Activated T-cell treated with anti-CD3 and anti-CD28 coated beads, Interleukin-2, amount 50 U/mL, for 24 hours (primary cell): Measurements from ENCODE around the gene UPK1A.

Source experiments
- DNase-seq: peaks from one replicate; pipeline ENCODE4 v3.0.0-alpha.2; 2020
- H3K27ac Mint-ChIP-seq: 2 replicates; pipeline ENCODE4 v1.8.0; 2020; ENCODE audit warnings: mild to moderate bottlenecking, mixed read lengths
- H3K27me3 Mint-ChIP-seq: 2 replicates; pipeline ENCODE4 v1.8.0; 2020; ENCODE audit warnings: mixed read lengths
- H3K36me3 Mint-ChIP-seq: 2 replicates; pipeline ENCODE4 v1.8.0; 2020; ENCODE audit warnings: low read depth, mixed read lengths
- H3K4me1 Mint-ChIP-seq: 2 replicates; pipeline ENCODE4 v1.8.0; 2020; ENCODE audit warnings: low read depth, mixed read lengths
- H3K4me3 Mint-ChIP-seq: 2 replicates; pipeline ENCODE4 v1.8.0; 2020; ENCODE audit warnings: mild to moderate bottlenecking, moderate library complexity, mixed read lengths
- H3K9me3 Mint-ChIP-seq: 2 replicates; pipeline ENCODE4 v1.8.0; 2020; ENCODE audit warnings: mixed read lengths

Gene UPK1A

GRCh38 chr19:35666251-35666913, at the start of gene UPK1A:
TSS of gene UPK1A (plus strand) at chr19:35666517. CDS start at chr19:35666813, 296 bp downstream.
- Mint-ChIP-seq H3K9me3 (no peaks in the 10 kb centered on the region), H3K4me3 (no peak within 1 kb of the TSS), H3K27ac (no peak within 1 kb of the TSS), H3K36me3 (peaks cover 42% of the 10 kb centered on the region), H3K4me1 (peaks cover 8% of the 10 kb centered on the region), H3K27me3 (peaks cover 14% of the 10 kb centered on the region)
- no peak for DNase-seq

- H3K9me3 Mint-ChIP-seq = no peaks in the 10 kb centered on the region
- H3K4me1 Mint-ChIP-seq = peaks cover 2% of the 10 kb centered on the region
- no peak overlapping the region for H3K27ac Mint-ChIP-seq
- no peak for DNase-seq
- H3K27me3 Mint-ChIP-seq = no peaks in the 10 kb centered on the region
- H3K4me3 Mint-ChIP-seq = no peak overlapping the region
- H3K36me3 Mint-ChIP-seq = peaks cover 86% of the 10 kb centered on the region
These were observed 47.5 kb upstream of the UPK1A start for GRCh38 chr19:35618857-35619256.

GRCh38 chr19:35619290-35619923, 46.9 kb upstream of the UPK1A start:
- H3K4me3 Mint-ChIP-seq = no peak overlapping the region
- H3K4me1 Mint-ChIP-seq = no peaks in the 10 kb centered on the region
- no peaks in the 10 kb centered on the region for H3K9me3 Mint-ChIP-seq
- peaks cover 85% of the 10 kb centered on the region for H3K36me3 Mint-ChIP-seq
- no peak overlapping the region for H3K27ac Mint-ChIP-seq
- H3K27me3 Mint-ChIP-seq = no peaks in the 10 kb centered on the region
- no peak for DNase-seq

- Mint-ChIP-seq H3K27me3 (no peaks in the 10 kb centered on the region), H3K9me3 (no peaks in the 10 kb centered on the region), H3K4me3 (no peak overlapping the region), H3K27ac (no peak overlapping the region), H3K36me3 (peaks cover 79% of the 10 kb centered on the region), H3K4me1 (no peaks in the 10 kb centered on the region)
- no peak for DNase-seq
These were observed 46.3 kb upstream of the UPK1A start for GRCh38 chr19:35620001-35620400.

GRCh38 chr19:35621708-35622107, 44.6 kb upstream of the UPK1A start:
- peak overlapping the region; percentile 23 for H3K27ac Mint-ChIP-seq
- H3K4me3 Mint-ChIP-seq = no peak overlapping the region
- no peaks in the 10 kb centered on the region for H3K4me1 Mint-ChIP-seq
- H3K27me3 Mint-ChIP-seq = no peaks in the 10 kb centered on the region
- DNase-seq = no peak
- no peaks in the 10 kb centered on the region for H3K9me3 Mint-ChIP-seq
- H3K36me3 Mint-ChIP-seq = peaks cover 67% of the 10 kb centered on the region

GRCh38 chr19:35622750-35623149, 43.6 kb upstream of the UPK1A start:
- Mint-ChIP-seq H3K27me3 (no peaks in the 10 kb centered on the region), H3K4me3 (no peak overlapping the region), H3K9me3 (no peaks in the 10 kb centered on the region), H3K4me1 (no peaks in the 10 kb centered on the region), H3K36me3 (peaks cover 56% of the 10 kb centered on the region), H3K27ac (peak overlapping the region; percentile 50)
- DNase-seq = no peak

- no peak for DNase-seq
- H3K4me1 Mint-ChIP-seq = peaks cover 4% of the 10 kb centered on the region
- H3K4me3 Mint-ChIP-seq = no peak overlapping the region
- H3K27ac Mint-ChIP-seq = no peak overlapping the region
- no peaks in the 10 kb centered on the region for H3K9me3 Mint-ChIP-seq
- H3K27me3 Mint-ChIP-seq = no peaks in the 10 kb centered on the region
- H3K36me3 Mint-ChIP-seq = peaks cover 55% of the 10 kb centered on the region
These were observed 42.8 kb upstream of the UPK1A start for GRCh38 chr19:35623327-35624010.

- peaks cover 15% of the 10 kb centered on the region for H3K4me1 Mint-ChIP-seq
- no peaks in the 10 kb centered on the region for H3K27me3 Mint-ChIP-seq
- H3K9me3 Mint-ChIP-seq = no peaks in the 10 kb centered on the region
- peak overlapping the region; percentile 99 for H3K27ac Mint-ChIP-seq
- no peak for DNase-seq
- H3K4me3 Mint-ChIP-seq = peak overlapping the region; percentile 94
- H3K36me3 Mint-ChIP-seq = peaks cover 56% of the 10 kb centered on the region
These were observed 38.1 kb upstream of the UPK1A start for GRCh38 chr19:35628264-35628564.

GRCh38 chr19:35628565-35629331, 37.6 kb upstream of the UPK1A start, which contains the start of gene RBM42:
TSS of gene RBM42 (plus strand) at chr19:35629036. CDS start at chr19:35629154, 118 bp downstream.
- Mint-ChIP-seq H3K27ac (peak within 1 kb of the TSS; percentile 99), H3K4me3 (peak within 1 kb of the TSS; percentile 94), H3K4me1 (peaks cover 15% of the 10 kb centered on the region), H3K9me3 (no peaks in the 10 kb centered on the region), H3K36me3 (peaks cover 55% of the 10 kb centered on the region), H3K27me3 (no peaks in the 10 kb centered on the region)
- DNase-seq = peak; percentile 99

- H3K4me3 Mint-ChIP-seq = peak overlapping the region; percentile 94
- H3K4me1 Mint-ChIP-seq = peaks cover 15% of the 10 kb centered on the region
- H3K36me3 Mint-ChIP-seq = peaks cover 60% of the 10 kb centered on the region
- H3K27ac Mint-ChIP-seq = peak overlapping the region; percentile 99
- no peak for DNase-seq
- no peaks in the 10 kb centered on the region for H3K27me3 Mint-ChIP-seq
- H3K9me3 Mint-ChIP-seq = no peaks in the 10 kb centered on the region
These were observed 37.0 kb upstream of the UPK1A start for GRCh38 chr19:35629332-35629633.

GRCh38 chr19:35633727-35634440, 32.4 kb upstream of the UPK1A start:
- H3K27me3 Mint-ChIP-seq = no peaks in the 10 kb centered on the region
- no peak overlapping the region for H3K4me3 Mint-ChIP-seq
- peaks cover 93% of the 10 kb centered on the region for H3K36me3 Mint-ChIP-seq
- H3K9me3 Mint-ChIP-seq = no peaks in the 10 kb centered on the region
- H3K4me1 Mint-ChIP-seq = peaks cover 7% of the 10 kb centered on the region
- H3K27ac Mint-ChIP-seq = no peak overlapping the region
- no peak for DNase-seq

- peaks cover 69% of the 10 kb centered on the region for H3K36me3 Mint-ChIP-seq
- H3K9me3 Mint-ChIP-seq = no peaks in the 10 kb centered on the region
- no peak overlapping the region for H3K27ac Mint-ChIP-seq
- H3K27me3 Mint-ChIP-seq = no peaks in the 10 kb centered on the region
- H3K4me3 Mint-ChIP-seq = no peak overlapping the region
- peaks cover 8% of the 10 kb centered on the region for H3K4me1 Mint-ChIP-seq
- DNase-seq = no peak
These were observed 29.7 kb upstream of the UPK1A start for GRCh38 chr19:35636651-35637050.

- peaks cover 12% of the 10 kb centered on the region for H3K4me1 Mint-ChIP-seq
- no peaks in the 10 kb centered on the region for H3K9me3 Mint-ChIP-seq
- H3K36me3 Mint-ChIP-seq = peaks cover 64% of the 10 kb centered on the region
- no peak overlapping the region for H3K4me3 Mint-ChIP-seq
- H3K27ac Mint-ChIP-seq = no peak overlapping the region
- H3K27me3 Mint-ChIP-seq = no peaks in the 10 kb centered on the region
- no peak for DNase-seq
These were observed 29.2 kb upstream of the UPK1A start for GRCh38 chr19:35637165-35637564.

GRCh38 chr19:35639321-35639639, 27.0 kb upstream of the UPK1A start:
- Mint-ChIP-seq H3K4me1 (peaks cover 25% of the 10 kb centered on the region), H3K27ac (no peak overlapping the region), H3K9me3 (no peaks in the 10 kb centered on the region), H3K36me3 (peaks cover 46% of the 10 kb centered on the region), H3K27me3 (no peaks in the 10 kb centered on the region), H3K4me3 (no peak overlapping the region)
- DNase-seq = no peak
